HepG2 (cell line): Measurements from ENCODE around the gene TMEM129. TPM values are rescaled to one million over a fixed set of nuclear protein-coding genes. Genes with fewer than 3 reads are reported as not detected.

ENCODE experiments used
- AGO1 ChIP-seq: fragments of 200-400 bp; formaldehyde crosslinking; IDR thresholded peaks from 2 replicates; pipeline ENCODE4 v1.6.1; 2017; ENCODE audit warnings: mild to moderate bottlenecking, low read depth, low read length, moderate library complexity; ENCODE audit not compliant: poor library complexity, severe bottlenecking
- NFE2 ChIP-seq: sonication (generic); formaldehyde crosslinking; IDR thresholded peaks from 2 replicates; pipeline ENCODE4 v1.4.0; 2020; ENCODE audit warnings: missing genetic modification reagents
- TEAD3 ChIP-seq: optimal IDR thresholded peaks from 2 replicates; pipeline ENCODE3; 2016; ENCODE audit warnings: borderline replicate concordance
- ZFYVE20 ChIP-seq: sonication (generic); formaldehyde crosslinking; IDR thresholded peaks from 2 replicates; pipeline ENCODE4 v1.8.0; 2023; ENCODE audit warnings: low read depth, mild to moderate bottlenecking, moderate library complexity, missing genetic modification reagents, borderline replicate concordance
- ZNF879 ChIP-seq: sonication (generic); formaldehyde crosslinking; IDR thresholded peaks from 2 replicates; pipeline ENCODE4 v1.8.1; 2023; ENCODE audit warnings: missing genetic modification reagents
- polyA plus RNA-seq, 8 experiments: library from polyadenylated mRNA; depleted of rRNA in 3 of 8; stranded (reverse) in 7 of 8; unstranded in 1 of 8; fragments of >200 nt; fragmentation: Illumina TruSeq in 4 of 8; extraction: Trizol in 4 of 8; gene quantifications; 2 replicates each; pipeline versions ENCODE4 v1.2.1 to v1.2.3, GENCODE V29; 2011 to 2016; ENCODE audit warnings: low read depth in 4 of 8, missing spikeins in 1 of 8, mixed read lengths in 1 of 8; ENCODE audit not compliant: insufficient read depth in 1 of 8
- total RNA-seq, 5 experiments: library from RNA; depleted of rRNA; stranded (reverse); fragments of >200 nt; fragmentation: Illumina TruSeq; extraction: Trizol; gene quantifications; 2 replicates each; pipeline ENCODE4 v1.2.3, GENCODE V29; 2016; ENCODE audit warnings: low read depth in 1 of 5
- TF ChIP-seq, protein P1 (sequence below): sonication (generic); formaldehyde crosslinking; conservative IDR thresholded peaks from 2 replicates; pipeline ENCODE4 v1.4.0; 2020; ENCODE audit warnings: missing genetic modification reagents
- TF ChIP-seq, protein P2 (sequence below): sonication (generic); formaldehyde crosslinking; IDR thresholded peaks from 2 replicates; pipeline ENCODE4 v1.8.0; 2022; ENCODE audit warnings: missing genetic modification reagents, mild to moderate bottlenecking, borderline replicate concordance
- TF ChIP-seq, protein P3 (sequence below): sonication (generic); formaldehyde crosslinking; IDR thresholded peaks from 2 replicates; pipeline ENCODE4 v1.4.0; 2020; ENCODE audit warnings: missing genetic modification reagents; ENCODE audit errors: not compliant biosample characterization

Gene TMEM129
- total and polyA plus RNA-seq, 2 of the 13 experiments (the other 11 are each of a cell fraction or from before 2014, with no cell fraction given) = 19.0 to 25.8 TPM

DNA sequence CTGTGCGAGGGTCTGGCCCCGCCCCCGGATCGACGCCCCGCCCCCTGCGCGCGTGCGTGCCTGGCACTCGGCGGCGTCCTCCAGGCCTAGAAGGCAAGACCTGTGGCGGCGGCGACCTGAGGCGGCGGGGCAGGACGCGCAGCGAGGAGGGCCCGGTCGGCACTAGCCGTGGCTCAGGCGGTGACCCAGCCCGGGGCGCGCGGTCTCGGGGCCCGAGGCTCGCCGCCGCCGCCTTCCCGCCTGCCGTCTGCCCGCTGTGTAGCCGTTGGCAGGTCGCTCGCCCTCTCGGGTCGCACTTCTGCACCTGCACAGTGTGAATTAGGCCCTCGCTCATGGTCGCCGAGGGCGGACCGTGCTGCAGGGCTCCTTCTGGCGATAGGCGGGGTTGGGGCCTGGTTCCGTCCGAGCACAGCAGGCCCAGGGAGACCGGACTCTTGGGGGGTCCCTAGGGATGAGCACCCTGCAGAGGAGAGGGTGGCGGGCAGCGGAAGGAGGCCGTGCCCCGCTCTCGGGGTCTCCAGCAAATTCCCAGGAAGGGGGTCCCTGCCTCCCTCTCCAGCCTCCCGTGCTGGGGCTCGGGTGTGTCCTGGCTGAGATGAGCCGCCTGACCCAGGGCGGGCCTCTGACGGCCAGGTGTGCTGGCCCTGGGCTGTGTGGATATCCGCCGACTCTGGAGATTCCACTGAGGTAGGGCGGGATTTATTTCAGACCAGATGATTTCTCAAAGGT, 36.5 kb downstream of the TMEM129 start (continued):
- TF ChIP-seq, protein P1, sequence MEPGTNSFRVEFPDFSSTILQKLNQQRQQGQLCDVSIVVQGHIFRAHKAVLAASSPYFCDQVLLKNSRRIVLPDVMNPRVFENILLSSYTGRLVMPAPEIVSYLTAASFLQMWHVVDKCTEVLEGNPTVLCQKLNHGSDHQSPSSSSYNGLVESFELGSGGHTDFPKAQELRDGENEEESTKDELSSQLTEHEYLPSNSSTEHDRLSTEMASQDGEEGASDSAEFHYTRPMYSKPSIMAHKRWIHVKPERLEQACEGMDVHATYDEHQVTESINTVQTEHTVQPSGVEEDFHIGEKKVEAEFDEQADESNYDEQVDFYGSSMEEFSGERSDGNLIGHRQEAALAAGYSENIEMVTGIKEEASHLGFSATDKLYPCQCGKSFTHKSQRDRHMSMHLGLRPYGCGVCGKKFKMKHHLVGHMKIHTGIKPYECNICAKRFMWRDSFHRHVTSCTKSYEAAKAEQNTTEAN (CRISPR knock-in tag) = no peak
- TF ChIP-seq ZNF879 (CRISPR knock-in tag) = no peak
- no peak for TF ChIP-seq ZFYVE20 (CRISPR knock-in tag)
- TF ChIP-seq, protein P2, sequence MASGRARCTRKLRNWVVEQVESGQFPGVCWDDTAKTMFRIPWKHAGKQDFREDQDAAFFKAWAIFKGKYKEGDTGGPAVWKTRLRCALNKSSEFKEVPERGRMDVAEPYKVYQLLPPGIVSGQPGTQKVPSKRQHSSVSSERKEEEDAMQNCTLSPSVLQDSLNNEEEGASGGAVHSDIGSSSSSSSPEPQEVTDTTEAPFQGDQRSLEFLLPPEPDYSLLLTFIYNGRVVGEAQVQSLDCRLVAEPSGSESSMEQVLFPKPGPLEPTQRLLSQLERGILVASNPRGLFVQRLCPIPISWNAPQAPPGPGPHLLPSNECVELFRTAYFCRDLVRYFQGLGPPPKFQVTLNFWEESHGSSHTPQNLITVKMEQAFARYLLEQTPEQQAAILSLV (CRISPR knock-in tag) = no peak
- TF ChIP-seq NFE2 = no peak
- TF ChIP-seq AGO1 = peak; percentile 14
- TF ChIP-seq TEAD3 = no peak
- TF ChIP-seq, protein P3, sequence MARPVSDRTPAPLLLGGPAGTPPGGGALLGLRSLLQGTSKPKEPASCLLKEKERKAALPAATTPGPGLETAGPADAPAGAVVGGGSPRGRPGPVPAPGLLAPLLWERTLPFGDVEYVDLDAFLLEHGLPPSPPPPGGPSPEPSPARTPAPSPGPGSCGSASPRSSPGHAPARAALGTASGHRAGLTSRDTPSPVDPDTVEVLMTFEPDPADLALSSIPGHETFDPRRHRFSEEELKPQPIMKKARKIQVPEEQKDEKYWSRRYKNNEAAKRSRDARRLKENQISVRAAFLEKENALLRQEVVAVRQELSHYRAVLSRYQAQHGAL (CRISPR knock-in tag) = no peak
